Gastrocnemius medialis (tissue), 4 donors: ENCODE data around the gene ERCC4.

ENCODE experiments used
- CTCF ChIP-seq, 5 experiments: fragments of 450-650 bp in 3 of 5; fragments of 200-600 bp in 2 of 5; sonication (generic) in 2 of 5; IDR thresholded peaks in 4 of 5; conservative IDR thresholded peaks in 1 of 5; 1 replicate in 4 of 5; 2 replicates in 1 of 5; pipeline ENCODE4 v1.5.1; 2016 to 2019; ENCODE audit warnings: antibody characterized with exemption in 5 of 5, mild to moderate bottlenecking in 3 of 5, moderate library complexity in 3 of 5
- POLR2A ChIP-seq, 2 donors: fragments of 450-650 bp; IDR thresholded peaks; one replicate each; pipeline ENCODE4 v1.6.1; 2017; ENCODE audit warnings: antibody characterized with exemption in 2 of 2, mild to moderate bottlenecking in 2 of 2, moderate library complexity in 2 of 2

GRCh38 chr16:13953501-13953900 lies 33.5 kb downstream of the ERCC4 start:
- TF ChIP-seq CTCF (IDR thresholded peaks at IDR 0.05 in 4 of 5, conservative IDR thresholded peaks at IDR 0.05 in 1 of 5) (no peak), POLR2A (IDR thresholded peaks at IDR 0.05) (no peak)
